GM10248 (cell line): ENCODE data around the gene THAP8.

Experiments used
- CTCF ChIA-PET: fragments of 300-600 bp; sonication (Branson Sonifier 250); formaldehyde crosslinking; extraction: SDS; loops from one replicate; lab custom pipeline; 2021; ENCODE audit warnings: antibody characterized with exemption; lab: Yijun Ruan, JAX
- POLR2A ChIA-PET: fragments of 350-650 bp; sonication (Branson Sonifier 250); formaldehyde crosslinking; extraction: SDS; loops from one replicate; lab custom pipeline; 2020; ENCODE audit warnings: antibody characterized with exemption; lab: Yijun Ruan, JAX
- DNase-seq: peaks from one replicate; pipeline ENCODE4 v3.0.0; 2012; ENCODE audit errors: extremely low spot score
- TF ChIP-seq, protein P1 (sequence below): IDR thresholded peaks from 2 replicates; pipeline ENCODE4 v1.5.1; 2012; ENCODE audit warnings: mild to moderate bottlenecking, low read depth; ENCODE audit errors: extremely low read depth, missing control alignments, control extremely low read depth

Gene THAP8

DNA sequence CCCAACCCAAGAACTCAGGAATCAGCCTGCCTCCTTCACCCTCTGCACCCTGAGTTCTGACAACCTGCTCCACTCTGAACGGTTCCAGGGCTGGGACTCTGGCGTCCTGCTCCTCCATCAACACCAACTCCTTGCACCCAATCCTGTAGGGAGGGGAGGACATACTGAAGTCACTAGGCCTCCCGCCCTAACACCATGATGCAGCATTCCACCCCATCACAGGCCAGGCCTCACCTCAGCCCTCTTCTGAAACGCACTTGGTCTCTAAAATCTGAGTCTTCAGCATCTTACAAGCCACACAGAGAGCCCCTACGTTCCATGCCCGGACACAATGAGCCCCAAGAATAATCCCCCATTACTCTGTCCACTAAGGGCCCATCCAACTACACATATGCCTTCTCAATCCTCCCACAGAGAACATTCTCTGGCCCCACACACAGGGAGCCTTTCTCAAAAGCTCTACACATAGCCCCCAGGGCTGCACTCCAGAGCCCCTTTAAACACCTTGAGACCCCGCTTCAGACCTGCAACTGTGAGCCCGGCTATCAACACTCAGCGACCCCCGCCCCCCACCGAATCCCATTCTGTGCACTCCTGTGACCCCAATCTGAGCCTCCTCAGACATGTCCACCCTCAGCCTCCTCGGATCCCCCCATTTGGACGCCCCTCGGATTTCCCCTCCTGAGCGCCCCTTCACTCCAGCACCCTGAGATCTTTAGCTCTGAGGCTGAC lies 40.6 kb downstream of the THAP8 start:
- CTCF ChIA-PET, result interaction anchor here (0.8 to 2.2 kb wide), 4 partner anchors 10 to 41 kb away, joined by 3 to 5 read pairs (median 4); partner anchors contain the start of gene THAP8
- POLR2A ChIA-PET, result interaction anchor here (0.6 kb wide), 1 partner anchor 39 kb away, joined by 3 read pairs; no protein-coding TSS in a partner anchor
- TF ChIP-seq, protein P1, sequence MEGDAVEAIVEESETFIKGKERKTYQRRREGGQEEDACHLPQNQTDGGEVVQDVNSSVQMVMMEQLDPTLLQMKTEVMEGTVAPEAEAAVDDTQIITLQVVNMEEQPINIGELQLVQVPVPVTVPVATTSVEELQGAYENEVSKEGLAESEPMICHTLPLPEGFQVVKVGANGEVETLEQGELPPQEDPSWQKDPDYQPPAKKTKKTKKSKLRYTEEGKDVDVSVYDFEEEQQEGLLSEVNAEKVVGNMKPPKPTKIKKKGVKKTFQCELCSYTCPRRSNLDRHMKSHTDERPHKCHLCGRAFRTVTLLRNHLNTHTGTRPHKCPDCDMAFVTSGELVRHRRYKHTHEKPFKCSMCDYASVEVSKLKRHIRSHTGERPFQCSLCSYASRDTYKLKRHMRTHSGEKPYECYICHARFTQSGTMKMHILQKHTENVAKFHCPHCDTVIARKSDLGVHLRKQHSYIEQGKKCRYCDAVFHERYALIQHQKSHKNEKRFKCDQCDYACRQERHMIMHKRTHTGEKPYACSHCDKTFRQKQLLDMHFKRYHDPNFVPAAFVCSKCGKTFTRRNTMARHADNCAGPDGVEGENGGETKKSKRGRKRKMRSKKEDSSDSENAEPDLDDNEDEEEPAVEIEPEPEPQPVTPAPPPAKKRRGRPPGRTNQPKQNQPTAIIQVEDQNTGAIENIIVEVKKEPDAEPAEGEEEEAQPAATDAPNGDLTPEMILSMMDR, result no peak
- no peak for DNase-seq

DNA sequence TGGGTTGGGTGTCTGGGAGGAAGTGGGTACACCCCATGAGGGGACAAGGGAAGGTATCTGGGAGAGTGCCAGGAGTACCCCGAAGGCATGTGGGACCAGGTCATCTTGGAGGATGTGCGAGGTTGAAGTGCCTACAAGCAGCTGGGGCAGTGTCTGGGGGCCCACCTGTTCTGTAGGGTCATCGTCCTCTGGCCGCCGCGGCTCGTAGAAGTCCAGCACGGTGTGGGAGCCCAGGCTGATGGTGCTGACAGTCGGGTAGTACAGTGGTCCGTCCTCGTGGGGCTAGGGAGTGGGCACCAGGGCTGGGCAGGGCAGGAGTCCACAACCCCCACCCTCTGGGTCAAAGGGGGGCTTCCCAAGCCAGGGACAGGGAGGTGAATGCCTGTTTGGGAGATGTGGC lies 43.7 kb downstream of the THAP8 start:
- POLR2A ChIA-PET, result no interaction called here
- CTCF ChIA-PET, result interaction anchor here (1.3 kb wide), 1 partner anchor 12 kb away, joined by 4 read pairs; no protein-coding TSS in a partner anchor
- DNase-seq, result no peak
- TF ChIP-seq, protein P1, result no peak

DNA sequence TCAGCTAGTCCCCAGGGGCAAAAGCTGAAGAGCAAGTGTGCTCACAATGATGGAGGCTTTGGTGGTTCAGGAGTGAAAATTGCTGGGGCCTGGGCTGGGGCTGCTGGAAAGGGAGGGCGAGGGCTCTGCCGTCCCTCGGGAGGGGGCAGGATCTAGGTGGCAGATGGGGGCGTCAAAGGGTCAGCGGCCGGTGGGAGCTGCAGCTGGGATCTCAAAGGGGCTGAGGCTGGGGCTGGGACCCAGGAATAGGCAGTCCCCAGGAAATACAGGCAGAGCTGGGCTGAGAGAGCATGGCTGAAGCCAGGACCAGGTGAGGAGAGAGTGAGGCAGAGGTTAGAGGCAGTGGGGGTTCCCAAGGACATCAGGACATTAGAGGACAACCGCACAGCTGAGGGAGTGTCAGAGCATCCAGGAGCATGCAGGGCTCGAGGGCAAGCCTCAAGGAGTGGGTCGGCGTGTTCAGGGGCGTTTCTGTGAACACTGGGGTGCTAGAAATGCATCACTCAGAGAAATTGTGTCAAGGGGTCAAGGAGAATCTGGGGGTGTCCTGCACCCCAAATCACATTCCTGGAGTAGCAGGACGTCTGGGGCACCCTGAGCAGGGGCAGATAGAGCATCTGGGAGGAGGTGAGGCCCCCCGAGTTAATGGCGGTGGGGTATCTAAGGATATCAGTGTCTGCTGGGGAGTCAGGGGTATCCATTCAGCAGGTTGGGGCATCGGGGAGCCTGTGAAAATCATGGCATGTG lies 44.3 kb downstream of the THAP8 start:
- TF ChIP-seq, protein P1, result no peak
- ChIA-PET POLR2A (interaction anchor here (0.6 kb wide), 1 partner anchor 75 kb away, joined by 3 read pairs; no protein-coding TSS in a partner anchor), CTCF (interaction anchor here (1.3 kb wide), 2 partner anchors 12 to 16 kb away, joined by 3 to 4 read pairs; no protein-coding TSS in a partner anchor)

DNA sequence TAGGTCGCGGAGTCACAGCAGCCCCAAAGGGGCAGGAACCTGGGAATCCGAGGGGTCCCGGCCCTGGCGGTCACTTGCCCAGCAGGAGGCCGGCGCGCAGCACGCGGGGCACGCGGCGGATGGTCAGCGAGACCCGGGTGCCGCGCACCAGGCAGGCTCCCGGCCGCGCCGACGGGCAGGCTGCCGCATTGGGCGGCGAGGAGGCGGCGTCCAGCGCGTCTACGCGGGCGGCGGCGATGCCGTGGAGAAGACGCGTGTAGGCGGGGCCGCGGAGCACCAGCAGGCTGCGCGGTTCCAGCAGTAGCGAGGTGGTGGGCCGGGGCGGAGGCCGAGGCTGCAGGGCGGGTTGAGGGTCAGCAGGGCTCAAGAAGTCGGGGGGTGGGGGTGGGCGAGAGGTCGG lies 44.9 kb downstream of the THAP8 start:
- DNase-seq, result peak; percentile 72
- TF ChIP-seq, protein P1, result no peak
- POLR2A ChIA-PET, result interaction anchor here (0.6 kb wide), 1 partner anchor 76 kb away, joined by 3 read pairs; no protein-coding TSS in a partner anchor
- CTCF ChIA-PET, result interaction anchor here (1.3 kb wide), 2 partner anchors 11 to 15 kb away, joined by 3 to 4 read pairs; no protein-coding TSS in a partner anchor

More for the DNA sequence above, 44.3 kb downstream of the THAP8 start:
- DNase-seq, result no peak

DNA sequence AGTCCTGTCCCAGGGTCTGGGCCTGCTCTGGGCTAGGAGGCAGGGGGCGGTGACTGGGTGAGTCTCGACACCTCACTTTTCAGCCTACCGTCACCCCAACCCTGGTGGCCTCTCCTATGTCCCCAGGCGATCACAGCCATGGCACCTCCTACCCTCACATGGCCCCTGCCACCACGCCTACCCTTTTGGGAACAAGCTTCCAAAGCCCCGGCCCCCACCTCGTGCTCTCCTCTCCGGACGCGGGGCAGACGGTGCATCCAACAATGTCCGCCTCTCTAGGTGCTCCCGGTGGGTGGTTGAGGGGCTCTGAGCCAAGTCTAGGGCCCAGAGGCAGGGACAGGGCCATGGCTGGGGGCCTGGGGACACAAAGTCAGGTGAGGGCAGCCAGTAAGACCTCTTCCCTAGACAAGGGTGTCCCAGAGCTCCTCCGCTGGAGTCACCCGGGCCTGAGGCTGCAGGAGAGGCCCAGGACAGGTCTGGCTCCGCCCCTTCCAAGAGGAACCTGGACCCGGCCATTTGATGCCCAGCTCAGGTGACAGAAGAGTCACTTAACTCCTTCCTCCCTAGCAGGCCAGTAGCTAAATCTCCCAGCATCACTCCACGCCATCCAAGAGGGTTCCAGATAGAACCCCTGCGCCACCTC lies 45.6 kb downstream of the THAP8 start, which contains the start of gene SYNE4:
TSS of gene SYNE4 (minus strand) at position 478 of the 643 bp plus-strand sequence. CDS start at position 346, 132 bp downstream.
- TF ChIP-seq, protein P1, result no peak
- ChIA-PET POLR2A (no interaction called here), CTCF (interaction anchor here (1.3 kb wide), 1 partner anchor 14 kb away, joined by 3 read pairs; no protein-coding TSS in a partner anchor)
- no peak for DNase-seq
